ENCODE data around the gene PANK3. TPM values are rescaled to one million over a fixed set of nuclear protein-coding genes. Genes with fewer than 3 reads are reported as not detected.

The PANK3 gene
- total and polyA plus RNA-seq, 10 of the 15 experiments (the other 5 are each of a cell fraction or from before 2014, with no cell fraction given), result 4.7 to 43.7 (median 23.9) TPM

DNA sequence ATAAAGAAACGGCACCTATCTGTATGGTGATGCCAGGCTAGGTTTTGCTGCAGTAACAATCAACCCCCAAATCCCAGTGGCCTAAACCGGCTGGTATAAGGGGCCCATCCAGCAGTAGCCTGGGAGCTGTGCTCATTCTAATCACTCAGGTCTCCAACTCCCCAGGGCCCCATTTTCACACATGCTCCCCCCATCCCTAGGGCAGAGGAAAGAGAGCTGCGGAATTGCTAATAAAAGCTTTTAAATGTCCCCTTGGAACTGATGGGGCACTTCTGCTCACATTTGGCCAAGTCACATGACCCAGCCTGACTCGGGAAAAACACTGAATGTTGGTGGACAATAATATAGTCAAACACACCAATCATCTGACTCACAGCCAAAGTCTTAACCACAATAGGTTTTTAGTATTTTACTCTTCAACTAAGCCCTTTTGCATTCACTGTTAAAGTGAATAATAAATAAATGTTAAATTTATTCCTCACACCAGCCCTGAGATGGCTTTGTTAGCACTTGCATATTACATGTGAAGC is 48.5 kb downstream of the PANK3 start:
- in situ Hi-C loops (cut with MboI), result no loop called here
- Histone ChIP-seq H3K27ac (ENCODE audit: control insufficient read depth, insufficient read depth) (no peak overlapping the region), H3K4me2 (ENCODE audit: control insufficient read depth, insufficient read depth) (no peak overlapping the region), H3K4me3 (no peak overlapping the region), H3K79me2 (ENCODE audit: control insufficient read depth, insufficient read depth, low read length) (no peaks in the 10 kb centered on the region), H3K27me3 (replicated peaks in 1 of 2; ENCODE audit: control insufficient read depth in 2 of 2, insufficient read depth in 2 of 2, low read length in 1 of 2) (peaks cover 0 to 3% of the 10 kb centered on the region in 2 experiments; a peak in 1 of 4 replicates), H3K36me3 (ENCODE audit: control insufficient read depth in 2 of 2, insufficient read depth in 2 of 2, low read length in 1 of 2) (no peaks in the 10 kb centered on the region), H3K9me3 (replicated peaks; ENCODE audit: control insufficient read depth, insufficient read depth, low read length) (peaks cover 2% of the 10 kb centered on the region; the same call in 1 of the 3 replicates), H3K4me1 (ENCODE audit: control insufficient read depth, insufficient read depth, low read length) (no peaks in the 10 kb centered on the region), H2AFZ (ENCODE audit: control insufficient read depth, low read depth, low read length) (no peak overlapping the region), H4K20me1 (ENCODE audit: control insufficient read depth, insufficient read depth) (no peaks in the 10 kb centered on the region), H3K9ac (ENCODE audit: control insufficient read depth, insufficient read depth, low read length) (no peak overlapping the region)
- no TSS peak for BruUV-seq (replicated peaks)
- intact Hi-C loops (cut with micrococcal nuclease; ENCODE audit: unreplicated experiment), result no loop called here
- SMC1A ChIA-PET (ENCODE audit: uncharacterized antibody, unreplicated experiment), result no interaction called here
- CTCF ChIA-PET, result interaction anchor here (1.2 kb wide), 1 partner anchor 9 kb away, joined by 3 read pairs; no protein-coding TSS in a partner anchor
- WGBS (ENCODE audit: insufficient coverage, insufficient replicate concordance, low lambda C conversion rate, missing lambda C conversion rate), result 68% methylated on average over 4 of the region's 4 CpGs
- FAIRE-seq (no peak), ATAC-seq (no peak), DNase-seq (ENCODE audit: low read depth, low spot score) (no peak)
- RAD21 ChIA-PET (ENCODE audit: unreplicated experiment), result no interaction called here
- TF ChIP-seq, protein P1, sequence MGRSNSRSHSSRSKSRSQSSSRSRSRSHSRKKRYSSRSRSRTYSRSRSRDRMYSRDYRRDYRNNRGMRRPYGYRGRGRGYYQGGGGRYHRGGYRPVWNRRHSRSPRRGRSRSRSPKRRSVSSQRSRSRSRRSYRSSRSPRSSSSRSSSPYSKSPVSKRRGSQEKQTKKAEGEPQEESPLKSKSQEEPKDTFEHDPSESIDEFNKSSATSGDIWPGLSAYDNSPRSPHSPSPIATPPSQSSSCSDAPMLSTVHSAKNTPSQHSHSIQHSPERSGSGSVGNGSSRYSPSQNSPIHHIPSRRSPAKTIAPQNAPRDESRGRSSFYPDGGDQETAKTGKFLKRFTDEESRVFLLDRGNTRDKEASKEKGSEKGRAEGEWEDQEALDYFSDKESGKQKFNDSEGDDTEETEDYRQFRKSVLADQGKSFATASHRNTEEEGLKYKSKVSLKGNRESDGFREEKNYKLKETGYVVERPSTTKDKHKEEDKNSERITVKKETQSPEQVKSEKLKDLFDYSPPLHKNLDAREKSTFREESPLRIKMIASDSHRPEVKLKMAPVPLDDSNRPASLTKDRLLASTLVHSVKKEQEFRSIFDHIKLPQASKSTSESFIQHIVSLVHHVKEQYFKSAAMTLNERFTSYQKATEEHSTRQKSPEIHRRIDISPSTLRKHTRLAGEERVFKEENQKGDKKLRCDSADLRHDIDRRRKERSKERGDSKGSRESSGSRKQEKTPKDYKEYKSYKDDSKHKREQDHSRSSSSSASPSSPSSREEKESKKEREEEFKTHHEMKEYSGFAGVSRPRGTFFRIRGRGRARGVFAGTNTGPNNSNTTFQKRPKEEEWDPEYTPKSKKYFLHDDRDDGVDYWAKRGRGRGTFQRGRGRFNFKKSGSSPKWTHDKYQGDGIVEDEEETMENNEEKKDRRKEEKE (IDR thresholded peaks at IDR 0.05), result no peak
- TF ChIP-seq RFX5 (IDR thresholded peaks at IDR 0.05; ENCODE audit: low read depth, low read length), result no peak
- no peak for TF ChIP-seq CBX5 (IDR thresholded peaks at IDR 0.05; ENCODE audit: low read depth)
- TF ChIP-seq IRF4 (IDR thresholded peaks at IDR 0.05; ENCODE audit: low read depth, low read length), result no peak
- TF ChIP-seq KLF5 (IDR thresholded peaks at IDR 0.05; ENCODE audit: partially characterized antibody), result no peak
- TF ChIP-seq, protein P2, sequence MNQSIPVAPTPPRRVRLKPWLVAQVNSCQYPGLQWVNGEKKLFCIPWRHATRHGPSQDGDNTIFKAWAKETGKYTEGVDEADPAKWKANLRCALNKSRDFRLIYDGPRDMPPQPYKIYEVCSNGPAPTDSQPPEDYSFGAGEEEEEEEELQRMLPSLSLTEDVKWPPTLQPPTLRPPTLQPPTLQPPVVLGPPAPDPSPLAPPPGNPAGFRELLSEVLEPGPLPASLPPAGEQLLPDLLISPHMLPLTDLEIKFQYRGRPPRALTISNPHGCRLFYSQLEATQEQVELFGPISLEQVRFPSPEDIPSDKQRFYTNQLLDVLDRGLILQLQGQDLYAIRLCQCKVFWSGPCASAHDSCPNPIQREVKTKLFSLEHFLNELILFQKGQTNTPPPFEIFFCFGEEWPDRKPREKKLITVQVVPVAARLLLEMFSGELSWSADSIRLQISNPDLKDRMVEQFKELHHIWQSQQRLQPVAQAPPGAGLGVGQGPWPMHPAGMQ (IDR thresholded peaks at IDR 0.05; ENCODE audit: borderline replicate concordance), result no peak
- TF ChIP-seq SIN3A (IDR thresholded peaks at IDR 0.05; ENCODE audit: low read depth, low read length), result no peak
- TF ChIP-seq USF1 (IDR thresholded peaks at IDR 0.05; ENCODE audit: borderline replicate concordance, extremely low read length, insufficient read depth, low read depth, low read length), result no peak
- TF ChIP-seq ATF3 (IDR thresholded peaks at IDR 0.05; ENCODE audit: borderline replicate concordance, extremely low read depth, low read depth, low read length), result no peak
- no peak for TF ChIP-seq FOXK2 (IDR thresholded peaks at IDR 0.05)
- TF ChIP-seq SP1 (IDR thresholded peaks at IDR 0.05; ENCODE audit: low read depth, low read length), result no peak
- no peak for TF ChIP-seq POLR2AphosphoS2 (IDR thresholded peaks at IDR 0.05; ENCODE audit: low read depth, low read length)
- no peak for TF ChIP-seq PML (IDR thresholded peaks at IDR 0.05; ENCODE audit: low read length)
- TF ChIP-seq HDAC2 (IDR thresholded peaks at IDR 0.05), result no peak
- no peak for TF ChIP-seq ZNF274 (IDR thresholded peaks at IDR 0.05; ENCODE audit: insufficient read depth, insufficient read length)
- TF ChIP-seq ZNF207 (IDR thresholded peaks at IDR 0.05; ENCODE audit: borderline replicate concordance), result no peak
- no peak for TF ChIP-seq SMAD5 (IDR thresholded peaks at IDR 0.05; ENCODE audit: low read depth)
- no peak for TF ChIP-seq EZH2 (IDR thresholded peaks at IDR 0.05; ENCODE audit: borderline replicate concordance, control insufficient read depth, low read depth, low read length)
- TF ChIP-seq NR2C1 (IDR thresholded peaks at IDR 0.05), result no peak
- POLR2A ChIA-PET, result no interaction called here
